ENCODE results near the gene PAPPA2.

The PAPPA2 gene

DNA sequence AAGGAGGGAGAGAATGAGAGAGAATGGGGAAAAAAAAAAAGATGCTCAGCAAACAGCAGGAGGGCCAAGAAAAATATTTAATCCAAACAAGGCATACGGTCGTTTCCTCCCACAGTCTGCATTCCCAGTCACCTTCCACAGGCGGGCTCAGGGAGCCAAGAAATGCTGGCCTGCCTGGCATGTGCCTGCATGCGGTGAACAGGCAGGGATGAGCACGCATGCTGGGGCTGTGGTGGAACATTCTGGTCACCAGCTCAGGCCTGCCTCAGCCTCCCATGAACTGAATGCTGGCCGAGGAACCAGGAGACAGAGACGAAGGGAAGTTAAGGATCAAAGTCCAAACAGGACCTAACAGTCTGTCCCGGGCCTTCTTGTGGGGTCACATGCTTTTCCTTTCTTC lies 366.3 kb downstream of the PAPPA2 start:
- Histone ChIP-seq H4K12ac (ENCODE audit: low read depth, low read length) (no peak overlapping the region), H3K23ac (ENCODE audit: low read length) (no peak overlapping the region), H3K27me3 (ENCODE audit: insufficient read depth, low read length) (no peaks in the 10 kb centered on the region), H2AFZ (ENCODE audit: insufficient read depth, low read length, poor library complexity) (no peak overlapping the region), H3K27ac (ENCODE audit: low read depth, low read length) (no peak overlapping the region), H3K36me3 (ENCODE audit: control insufficient read depth in 1 of 2, insufficient read depth in 2 of 2, low read length in 2 of 2) (no peaks in the 10 kb centered on the region), H2AK5ac (ENCODE audit: low read length) (no peak overlapping the region), H3K4me1 (ENCODE audit: control insufficient read depth in 1 of 2, insufficient read depth in 2 of 2, low read length in 2 of 2) (no peaks in the 10 kb centered on the region), H3K79me1 (ENCODE audit: low read length) (no peaks in the 10 kb centered on the region), H4K91ac (ENCODE audit: low read depth, low read length) (no peak overlapping the region), H3K9ac (ENCODE audit: low read length) (no peak overlapping the region), H3K79me2 (ENCODE audit: control insufficient read depth, insufficient read depth, low read length, poor library complexity) (no peaks in the 10 kb centered on the region), H3K14ac (ENCODE audit: low read length) (no peak overlapping the region), H2BK12ac (ENCODE audit: low read length) (no peak overlapping the region), H3K4ac (ENCODE audit: low read depth, low read length) (no peak overlapping the region), H3K4me3 (ENCODE audit: low read depth, low read length) (no peak overlapping the region), H4K8ac (ENCODE audit: low read depth, low read length) (no peak overlapping the region), H3K4me2 (ENCODE audit: low read length) (no peak overlapping the region), H3K18ac (ENCODE audit: low read length) (no peak overlapping the region), H3K9me3 (ENCODE audit: insufficient read depth, low read depth, low read length) (no peaks in the 10 kb centered on the region), H2BK5ac (ENCODE audit: low read depth, low read length, poor library complexity) (no peak overlapping the region), H2BK120ac (ENCODE audit: insufficient read depth, low read length, poor library complexity) (no peak overlapping the region)
- DNase-seq: peak; percentile 40 to 57
- no CpG with 5 or more reads among the region's 8 CpGs for WGBS (ENCODE audit: extremely low coverage, insufficient coverage, insufficient read length)

DNA sequence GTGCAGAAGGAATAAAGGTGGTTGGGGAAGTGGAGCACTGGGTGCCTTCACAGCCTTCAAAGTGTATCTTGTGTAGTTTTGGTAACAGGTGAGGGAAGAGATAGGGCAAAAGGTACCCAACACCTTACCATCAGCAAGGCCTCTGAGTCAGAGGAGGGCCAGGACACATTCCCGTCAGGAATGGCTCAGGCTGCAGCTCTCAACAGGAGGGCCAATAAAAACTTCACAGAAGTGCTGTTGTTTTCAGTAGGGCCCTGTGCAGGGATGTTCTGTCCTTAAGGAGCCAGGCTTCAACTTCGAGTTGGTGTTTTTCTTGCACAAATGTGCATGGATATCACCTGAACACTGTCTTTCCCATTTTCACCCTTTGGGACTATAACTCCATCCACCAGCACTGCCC lies 368.2 kb downstream of the PAPPA2 start:
- H4K91ac ChIP-seq (ENCODE audit: low read depth, low read length): no peak overlapping the region
- H2BK12ac ChIP-seq (ENCODE audit: low read length): no peak overlapping the region
- no peaks in the 10 kb centered on the region for H3K36me3 ChIP-seq (ENCODE audit: control insufficient read depth in 1 of 2, insufficient read depth in 2 of 2, low read length in 2 of 2)
- no peak overlapping the region for H3K27ac ChIP-seq (ENCODE audit: low read depth, low read length)
- H3K4me2 ChIP-seq (ENCODE audit: low read length): no peak overlapping the region
- H3K14ac ChIP-seq (ENCODE audit: low read length): no peak overlapping the region
- H3K4me1 ChIP-seq (ENCODE audit: control insufficient read depth in 1 of 2, insufficient read depth in 2 of 2, low read length in 2 of 2): no peaks in the 10 kb centered on the region
- H2AK5ac ChIP-seq (ENCODE audit: low read length): no peak overlapping the region
- H2BK120ac ChIP-seq (ENCODE audit: insufficient read depth, low read length, poor library complexity): no peak overlapping the region
- H3K27me3 ChIP-seq (ENCODE audit: insufficient read depth, low read length): no peaks in the 10 kb centered on the region
- H3K23ac ChIP-seq (ENCODE audit: low read length): no peak overlapping the region
- H3K18ac ChIP-seq (ENCODE audit: low read length): no peak overlapping the region
- H3K79me2 ChIP-seq (ENCODE audit: control insufficient read depth, insufficient read depth, low read length, poor library complexity): no peaks in the 10 kb centered on the region
- no peak overlapping the region for H3K4ac ChIP-seq (ENCODE audit: low read depth, low read length)
- H3K9ac ChIP-seq (ENCODE audit: low read length): no peak overlapping the region
- no peak overlapping the region for H4K8ac ChIP-seq (ENCODE audit: low read depth, low read length)
- DNase-seq: no peak
- no peak overlapping the region for H2AFZ ChIP-seq (ENCODE audit: insufficient read depth, low read length, poor library complexity)
- H3K9me3 ChIP-seq (ENCODE audit: insufficient read depth, low read depth, low read length): no peaks in the 10 kb centered on the region
- H3K4me3 ChIP-seq (ENCODE audit: low read depth, low read length): no peak overlapping the region
- WGBS (ENCODE audit: extremely low coverage, insufficient coverage, insufficient read length): no CpG with 5 or more reads among the region's 2 CpGs
- H2BK5ac ChIP-seq (ENCODE audit: low read depth, low read length, poor library complexity): no peak overlapping the region
- no peaks in the 10 kb centered on the region for H3K79me1 ChIP-seq (ENCODE audit: low read length)
- H4K12ac ChIP-seq (ENCODE audit: low read depth, low read length): no peak overlapping the region

GRCh38 chr1:176837708-176838107 lies 374.7 kb downstream of the PAPPA2 start:
- no peak overlapping the region for H3K9ac ChIP-seq (ENCODE audit: low read length)
- no peak overlapping the region for H3K23ac ChIP-seq (ENCODE audit: low read length)
- no peak overlapping the region for H2BK120ac ChIP-seq (ENCODE audit: insufficient read depth, low read length, poor library complexity)
- no peak overlapping the region for H3K4ac ChIP-seq (ENCODE audit: low read depth, low read length)
- no peak overlapping the region for H2BK5ac ChIP-seq (ENCODE audit: low read depth, low read length, poor library complexity)
- no peak overlapping the region for H4K12ac ChIP-seq (ENCODE audit: low read depth, low read length)
- no peaks in the 10 kb centered on the region for H3K36me3 ChIP-seq (ENCODE audit: control insufficient read depth in 1 of 2, insufficient read depth in 2 of 2, low read length in 2 of 2)
- H3K4me1 ChIP-seq (ENCODE audit: control insufficient read depth in 1 of 2, insufficient read depth in 2 of 2, low read length in 2 of 2): no peaks in the 10 kb centered on the region
- no peaks in the 10 kb centered on the region for H3K79me2 ChIP-seq (ENCODE audit: control insufficient read depth, insufficient read depth, low read length, poor library complexity)
- no peaks in the 10 kb centered on the region for H3K27me3 ChIP-seq (ENCODE audit: insufficient read depth, low read length)
- H2AFZ ChIP-seq (ENCODE audit: insufficient read depth, low read length, poor library complexity): no peak overlapping the region
- H3K4me2 ChIP-seq (ENCODE audit: low read length): no peak overlapping the region
- no peak overlapping the region for H4K8ac ChIP-seq (ENCODE audit: low read depth, low read length)
- H3K27ac ChIP-seq (ENCODE audit: low read depth, low read length): no peak overlapping the region
- no peak overlapping the region for H2AK5ac ChIP-seq (ENCODE audit: low read length)
- DNase-seq: no peak
- no peaks in the 10 kb centered on the region for H3K79me1 ChIP-seq (ENCODE audit: low read length)
- H2BK12ac ChIP-seq (ENCODE audit: low read length): no peak overlapping the region
- H3K14ac ChIP-seq (ENCODE audit: low read length): no peak overlapping the region
- H4K91ac ChIP-seq (ENCODE audit: low read depth, low read length): no peak overlapping the region
- no CpG with 5 or more reads among the region's 2 CpGs for WGBS (ENCODE audit: extremely low coverage, insufficient coverage, insufficient read length)
- H3K9me3 ChIP-seq (ENCODE audit: insufficient read depth, low read depth, low read length): no peaks in the 10 kb centered on the region
- H3K18ac ChIP-seq (ENCODE audit: low read length): no peak overlapping the region
- H3K4me3 ChIP-seq (ENCODE audit: low read depth, low read length): no peak overlapping the region

GRCh38 chr1:176838276-176838995 lies 375.5 kb downstream of the PAPPA2 start:
- Histone ChIP-seq H3K27ac (ENCODE audit: low read depth, low read length) (no peak overlapping the region), H4K91ac (ENCODE audit: low read depth, low read length) (no peak overlapping the region), H4K8ac (ENCODE audit: low read depth, low read length) (no peak overlapping the region), H3K23ac (ENCODE audit: low read length) (no peak overlapping the region), H3K36me3 (ENCODE audit: control insufficient read depth in 1 of 2, insufficient read depth in 2 of 2, low read length in 2 of 2) (no peaks in the 10 kb centered on the region), H3K9ac (ENCODE audit: low read length) (no peak overlapping the region), H2BK120ac (ENCODE audit: insufficient read depth, low read length, poor library complexity) (no peak overlapping the region), H2BK12ac (ENCODE audit: low read length) (no peak overlapping the region), H3K4me2 (ENCODE audit: low read length) (no peak overlapping the region), H3K4me3 (ENCODE audit: low read depth, low read length) (no peak overlapping the region), H2AK5ac (ENCODE audit: low read length) (no peak overlapping the region), H2BK5ac (ENCODE audit: low read depth, low read length, poor library complexity) (no peak overlapping the region), H3K79me1 (ENCODE audit: low read length) (peaks cover 4% of the 10 kb centered on the region), H2AFZ (ENCODE audit: insufficient read depth, low read length, poor library complexity) (no peak overlapping the region), H3K4me1 (ENCODE audit: control insufficient read depth in 1 of 2, insufficient read depth in 2 of 2, low read length in 2 of 2) (peaks cover 0 to 3% of the 10 kb centered on the region in 2 experiments), H3K4ac (ENCODE audit: low read depth, low read length) (no peak overlapping the region), H3K18ac (ENCODE audit: low read length) (no peak overlapping the region), H3K14ac (ENCODE audit: low read length) (no peak overlapping the region), H3K79me2 (ENCODE audit: control insufficient read depth, insufficient read depth, low read length, poor library complexity) (no peaks in the 10 kb centered on the region), H3K27me3 (ENCODE audit: insufficient read depth, low read length) (no peaks in the 10 kb centered on the region), H4K12ac (ENCODE audit: low read depth, low read length) (no peak overlapping the region), H3K9me3 (ENCODE audit: insufficient read depth, low read depth, low read length) (no peaks in the 10 kb centered on the region)
- DNase-seq: no peak
- no CpG with 5 or more reads among the region's 5 CpGs for WGBS (ENCODE audit: extremely low coverage, insufficient coverage, insufficient read length)

Data from trophoblast cell (in vitro differentiated cells and primary cell).